HEK293 (cell line): Measurements from ENCODE around the gene VPS11.

Experiments
- CTCF ChIA-PET: fragments of 350-600 bp; formaldehyde crosslinking; extraction: SDS; loops from one replicate; lab custom pipeline; 2021; ENCODE audit warnings: antibody characterized with exemption; lab: Yijun Ruan, JAX
- POLR2A ChIA-PET: fragments of 300-600 bp; formaldehyde crosslinking; extraction: SDS; loops from one replicate; lab custom pipeline; 2020; ENCODE audit warnings: antibody characterized with exemption, inconsistent platforms; lab: Yijun Ruan, JAX
- H3K27ac ChIP-seq: fragments of 200-500 bp; sonication (Bioruptor generic); 2 replicates; pipeline ENCODE4 v1.5.1; 2014; ENCODE audit warnings: low read depth, low read length, control low read depth, inconsistent platforms; ENCODE audit errors: extremely low read depth
- H3K36me3 ChIP-seq, 2 experiments: fragments of 200-500 bp in 1 of 2; sonication (Bioruptor generic) in 1 of 2; 1 replicate in 1 of 2; 2 replicates in 1 of 2; pipeline ENCODE4 v1.5.1; 2014 to 2017; ENCODE audit warnings: inconsistent platforms in 2 of 2, low read length in 2 of 2; ENCODE audit not compliant: control insufficient read depth in 2 of 2, insufficient read depth in 1 of 2
- H3K4me1 ChIP-seq: fragments of 200-500 bp; sonication (Bioruptor generic); 2 replicates; pipeline ENCODE4 v1.5.1; 2014; ENCODE audit warnings: mild to moderate bottlenecking, low read length, inconsistent platforms; ENCODE audit not compliant: control insufficient read depth, insufficient read depth
- H3K4me3 ChIP-seq: 2 replicates; pipeline ENCODE4 v1.5.1; 2011; ENCODE audit warnings: low read depth, mild to moderate bottlenecking, control low read depth, low read length, moderate library complexity
- H3K9me3 ChIP-seq: fragments of 200-500 bp; sonication (Bioruptor generic); 2 replicates; pipeline ENCODE4 v1.5.1; 2014; ENCODE audit warnings: low read depth, low read length, inconsistent platforms; ENCODE audit not compliant: control insufficient read depth, insufficient read depth
- EGR2 ChIP-seq: fragments of 450-650 bp; formaldehyde crosslinking; IDR thresholded peaks from 2 replicates; pipeline ENCODE4 v1.5.1; 2016; ENCODE audit warnings: low read depth, missing biosample characterization, missing genetic modification characterization
- FEZF1 ChIP-seq: fragments of 450-650 bp; formaldehyde crosslinking; IDR thresholded peaks from 2 replicates; pipeline ENCODE4 v1.5.1; 2016; ENCODE audit warnings: missing biosample characterization, missing genetic modification characterization
- HOXC10 ChIP-seq: sonication (generic); formaldehyde crosslinking; IDR thresholded peaks from 2 replicates; pipeline ENCODE4 v1.8.1; 2023; ENCODE audit warnings: mild to moderate bottlenecking, missing genetic modification reagents
- INSM2 ChIP-seq: fragments of 450-650 bp; formaldehyde crosslinking; IDR thresholded peaks from 2 replicates; pipeline ENCODE4 v1.5.1; 2016; ENCODE audit warnings: missing biosample characterization, missing genetic modification characterization
- MZF1 ChIP-seq: fragments of 450-650 bp; formaldehyde crosslinking; IDR thresholded peaks from 2 replicates; pipeline ENCODE4 v1.5.1; 2017; ENCODE audit warnings: missing biosample characterization, missing genetic modification characterization, borderline replicate concordance
- PRDM10 ChIP-seq: fragments of 450-650 bp; formaldehyde crosslinking; IDR thresholded peaks from 2 replicates; pipeline ENCODE4 v1.5.1; 2016; ENCODE audit warnings: missing biosample characterization, missing genetic modification characterization
- PRDM6 ChIP-seq: fragments of 450-650 bp; formaldehyde crosslinking; IDR thresholded peaks from 2 replicates; pipeline ENCODE4 v1.5.1; 2017; ENCODE audit warnings: missing biosample characterization, missing genetic modification characterization
- SP7 ChIP-seq: fragments of 450-650 bp; formaldehyde crosslinking; IDR thresholded peaks from 2 replicates; pipeline ENCODE4 v1.5.1; 2016; ENCODE audit warnings: missing biosample characterization, missing genetic modification characterization
- ZBTB17 ChIP-seq: fragments of 450-650 bp; formaldehyde crosslinking; IDR thresholded peaks from 2 replicates; pipeline ENCODE4 v1.5.1; 2016; ENCODE audit warnings: missing biosample characterization, missing genetic modification characterization
- ZFHX2 ChIP-seq: fragments of 450-650 bp; formaldehyde crosslinking; conservative IDR thresholded peaks from 2 replicates; pipeline ENCODE4 v1.5.1; 2016; ENCODE audit warnings: missing biosample characterization, missing genetic modification characterization
- ZFP41 ChIP-seq: fragments of 450-650 bp; formaldehyde crosslinking; IDR thresholded peaks from 2 replicates; pipeline ENCODE4 v1.5.1; 2016; ENCODE audit warnings: missing biosample characterization, missing genetic modification characterization, borderline replicate concordance
- ZNF138 ChIP-seq: fragments of 450-650 bp; formaldehyde crosslinking; IDR thresholded peaks from 2 replicates; pipeline ENCODE4 v1.5.1; 2016; ENCODE audit warnings: missing biosample characterization, missing genetic modification characterization, borderline replicate concordance
- ZNF157 ChIP-seq: fragments of 450-650 bp; formaldehyde crosslinking; IDR thresholded peaks from 2 replicates; pipeline ENCODE4 v1.5.1; 2016; ENCODE audit warnings: missing biosample characterization, missing genetic modification characterization
- ZNF26 ChIP-seq: fragments of 450-650 bp; formaldehyde crosslinking; IDR thresholded peaks from 2 replicates; pipeline ENCODE4 v1.5.1; 2016; ENCODE audit warnings: missing biosample characterization, missing genetic modification characterization
- ZNF423 ChIP-seq: fragments of 450-650 bp; formaldehyde crosslinking; IDR thresholded peaks from 2 replicates; pipeline ENCODE4 v1.5.1; 2016; ENCODE audit warnings: missing biosample characterization, missing genetic modification characterization
- ZNF48 ChIP-seq: fragments of 450-650 bp; formaldehyde crosslinking; IDR thresholded peaks from 2 replicates; pipeline ENCODE4 v1.5.1; 2016; ENCODE audit warnings: missing biosample characterization, missing genetic modification characterization
- ZNF555 ChIP-seq: fragments of 450-650 bp; formaldehyde crosslinking; conservative IDR thresholded peaks from 2 replicates; pipeline ENCODE4 v1.5.1; 2017; ENCODE audit warnings: missing biosample characterization, mild to moderate bottlenecking, missing genetic modification characterization, inconsistent platforms
- ZNF580 ChIP-seq: fragments of 450-650 bp; formaldehyde crosslinking; IDR thresholded peaks from 2 replicates; pipeline ENCODE4 v1.5.1; 2016; ENCODE audit warnings: missing biosample characterization, missing genetic modification characterization
- ZNF660 ChIP-seq: fragments of 450-650 bp; IDR thresholded peaks from 2 replicates; pipeline ENCODE4 v1.5.1; 2018; ENCODE audit warnings: missing biosample characterization, mild to moderate bottlenecking, missing genetic modification characterization
- TF ChIP-seq, protein P1 (sequence below): fragments of 450-650 bp; formaldehyde crosslinking; IDR thresholded peaks from 2 replicates; pipeline ENCODE4 v1.5.1; 2017; ENCODE audit warnings: missing biosample characterization, missing genetic modification characterization
- TF ChIP-seq, protein P2 (sequence below): fragments of 450-650 bp; formaldehyde crosslinking; IDR thresholded peaks from 2 replicates; pipeline ENCODE4 v1.5.1; 2017; ENCODE audit warnings: missing biosample characterization, missing genetic modification characterization
- TF ChIP-seq, protein P3 (sequence below): fragments of 450-650 bp; formaldehyde crosslinking; IDR thresholded peaks from 2 replicates; pipeline ENCODE4 v1.5.1; 2016; ENCODE audit warnings: missing biosample characterization, missing genetic modification characterization

Gene VPS11

DNA sequence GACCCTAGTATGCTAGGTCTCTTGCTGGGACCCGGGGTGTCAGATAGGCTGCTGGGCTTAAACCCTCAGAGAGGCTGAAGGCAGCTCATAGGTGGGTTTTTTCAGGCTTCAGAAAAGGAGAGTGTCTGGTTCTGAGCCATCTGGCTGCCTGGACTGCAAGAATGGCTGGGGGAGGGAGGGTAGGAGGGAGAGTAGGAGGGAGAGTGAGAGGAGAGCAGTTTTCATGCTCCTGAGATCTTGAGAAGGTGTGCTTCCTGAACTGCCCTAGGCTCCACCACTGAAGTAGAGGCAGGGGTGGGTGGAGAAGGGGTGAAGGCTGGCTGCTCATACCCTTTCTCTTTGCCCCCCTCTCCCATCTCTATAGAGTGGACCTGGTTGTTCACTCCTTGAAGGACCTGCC is 21.7 kb downstream of the VPS11 start:
- no peaks in the 10 kb centered on the region for H3K9me3 ChIP-seq
- POLR2A ChIA-PET, result interaction anchor here (0.5 to 1.2 kb wide), 3 partner anchors 21 to 88 kb away, joined by 3 to 4 read pairs (median 4); partner anchors contain the start of gene VPS11
- no peak overlapping the region for H3K27ac ChIP-seq
- CTCF ChIA-PET, result interaction anchor here (1.1 to 1.4 kb wide), 2 partner anchors 108 to 234 kb away, joined by 3 to 5 read pairs; no protein-coding TSS in a partner anchor
- H3K4me3 ChIP-seq, result no peak overlapping the region
- peaks cover 0 to 59% of the 10 kb centered on the region in 2 experiments; a peak in 1 of 3 replicates for H3K36me3 ChIP-seq
- 0 out of 2 replicates have a peak, but pooled peaks cover 3% of the 10 kb centered on the region for H3K4me1 ChIP-seq
- TF ChIP-seq PRDM10 (tag by site-specific recombination) (peak; percentile 96), ZFHX2 (tag by site-specific recombination) (peak; percentile 91), FEZF1 (tag by site-specific recombination) (no peak), ZNF48 (tag by site-specific recombination) (no peak), ZNF157 (tag by site-specific recombination) (no peak), EGR2 (tag by site-specific recombination) (peak; percentile 86), ZNF555 (tag by site-specific recombination) (no peak), HOXC10 (CRISPR knock-in tag) (no peak), ZNF26 (tag by site-specific recombination) (no peak), ZNF423 (tag by site-specific recombination) (no peak), ZNF580 (tag by site-specific recombination) (no peak), ZFP41 (tag by site-specific recombination) (no peak), ZNF660 (tag by site-specific recombination) (no peak), INSM2 (tag by site-specific recombination) (no peak), ZBTB17 (tag by site-specific recombination) (peak; percentile 49), MZF1 (tag by site-specific recombination) (no peak), PRDM6 (tag by site-specific recombination) (no peak), SP7 (no peak), ZNF138 (tag by site-specific recombination) (no peak)
- TF ChIP-seq, protein P1, sequence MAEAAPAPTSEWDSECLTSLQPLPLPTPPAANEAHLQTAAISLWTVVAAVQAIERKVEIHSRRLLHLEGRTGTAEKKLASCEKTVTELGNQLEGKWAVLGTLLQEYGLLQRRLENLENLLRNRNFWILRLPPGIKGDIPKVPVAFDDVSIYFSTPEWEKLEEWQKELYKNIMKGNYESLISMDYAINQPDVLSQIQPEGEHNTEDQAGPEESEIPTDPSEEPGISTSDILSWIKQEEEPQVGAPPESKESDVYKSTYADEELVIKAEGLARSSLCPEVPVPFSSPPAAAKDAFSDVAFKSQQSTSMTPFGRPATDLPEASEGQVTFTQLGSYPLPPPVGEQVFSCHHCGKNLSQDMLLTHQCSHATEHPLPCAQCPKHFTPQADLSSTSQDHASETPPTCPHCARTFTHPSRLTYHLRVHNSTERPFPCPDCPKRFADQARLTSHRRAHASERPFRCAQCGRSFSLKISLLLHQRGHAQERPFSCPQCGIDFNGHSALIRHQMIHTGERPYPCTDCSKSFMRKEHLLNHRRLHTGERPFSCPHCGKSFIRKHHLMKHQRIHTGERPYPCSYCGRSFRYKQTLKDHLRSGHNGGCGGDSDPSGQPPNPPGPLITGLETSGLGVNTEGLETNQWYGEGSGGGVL (tag by site-specific recombination), result peak; percentile 83
- TF ChIP-seq, protein P2, sequence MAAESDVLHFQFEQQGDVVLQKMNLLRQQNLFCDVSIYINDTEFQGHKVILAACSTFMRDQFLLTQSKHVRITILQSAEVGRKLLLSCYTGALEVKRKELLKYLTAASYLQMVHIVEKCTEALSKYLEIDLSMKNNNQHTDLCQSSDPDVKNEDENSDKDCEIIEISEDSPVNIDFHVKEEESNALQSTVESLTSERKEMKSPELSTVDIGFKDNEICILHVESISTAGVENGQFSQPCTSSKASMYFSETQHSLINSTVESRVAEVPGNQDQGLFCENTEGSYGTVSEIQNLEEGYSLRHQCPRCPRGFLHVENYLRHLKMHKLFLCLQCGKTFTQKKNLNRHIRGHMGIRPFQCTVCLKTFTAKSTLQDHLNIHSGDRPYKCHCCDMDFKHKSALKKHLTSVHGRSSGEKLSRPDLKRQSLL (tag by site-specific recombination), result no peak
- TF ChIP-seq, protein P3, sequence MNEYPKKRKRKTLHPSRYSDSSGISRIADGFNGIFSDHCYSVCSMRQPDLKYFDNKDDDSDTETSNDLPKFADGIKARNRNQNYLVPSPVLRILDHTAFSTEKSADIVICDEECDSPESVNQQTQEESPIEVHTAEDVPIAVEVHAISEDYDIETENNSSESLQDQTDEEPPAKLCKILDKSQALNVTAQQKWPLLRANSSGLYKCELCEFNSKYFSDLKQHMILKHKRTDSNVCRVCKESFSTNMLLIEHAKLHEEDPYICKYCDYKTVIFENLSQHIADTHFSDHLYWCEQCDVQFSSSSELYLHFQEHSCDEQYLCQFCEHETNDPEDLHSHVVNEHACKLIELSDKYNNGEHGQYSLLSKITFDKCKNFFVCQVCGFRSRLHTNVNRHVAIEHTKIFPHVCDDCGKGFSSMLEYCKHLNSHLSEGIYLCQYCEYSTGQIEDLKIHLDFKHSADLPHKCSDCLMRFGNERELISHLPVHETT (tag by site-specific recombination), result no peak
